HG03060 (cell line): ENCODE data around the gene EIF4G1.

Experiments
- ATAC-seq: cut with Tn5 transposase; IDR thresholded peaks from one replicate; pipeline ENCODE4 v1.9.1; 2021; ENCODE audit warnings: low read depth, moderate number of reproducible peaks; ENCODE audit not compliant: unreplicated experiment

The EIF4G1 gene

DNA sequence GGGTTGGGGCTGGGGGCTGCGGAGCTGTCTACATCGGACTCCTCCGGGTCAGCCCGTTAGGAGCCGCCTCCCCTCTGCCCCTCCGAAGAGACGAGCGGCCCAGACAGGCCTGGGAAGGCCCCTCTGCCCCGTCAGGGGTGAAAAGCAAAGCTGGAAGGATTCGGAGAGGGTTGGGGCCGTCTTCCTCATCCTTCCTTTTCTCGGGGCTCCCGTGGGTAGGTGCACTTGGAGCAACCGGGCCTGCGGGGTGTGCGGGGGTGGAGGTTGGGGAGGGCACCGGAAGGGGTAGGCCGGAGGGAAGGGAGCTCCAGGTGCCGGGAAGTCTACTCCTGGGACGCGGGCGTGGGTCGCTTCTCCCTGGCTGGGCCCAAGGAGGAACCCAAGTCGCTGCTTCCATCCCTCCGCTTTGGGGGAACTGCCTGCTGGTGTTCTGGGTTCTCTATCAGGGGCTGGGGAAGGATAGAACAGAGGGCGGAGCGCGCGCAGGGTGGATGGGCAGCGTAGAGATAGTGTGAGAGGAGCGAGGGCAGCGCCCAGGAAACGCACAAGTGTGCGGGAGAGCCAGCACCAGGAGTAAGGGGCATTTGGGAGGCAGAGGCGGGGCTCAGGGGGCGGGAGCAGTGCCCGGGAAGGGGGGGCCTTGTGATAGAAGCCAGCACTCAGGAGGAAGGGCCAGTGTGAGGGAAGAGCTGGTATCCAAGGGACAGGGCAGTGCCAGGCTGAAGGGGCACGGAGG is 47.7 kb downstream of the EIF4G1 start:
- no peak for ATAC-seq

DNA sequence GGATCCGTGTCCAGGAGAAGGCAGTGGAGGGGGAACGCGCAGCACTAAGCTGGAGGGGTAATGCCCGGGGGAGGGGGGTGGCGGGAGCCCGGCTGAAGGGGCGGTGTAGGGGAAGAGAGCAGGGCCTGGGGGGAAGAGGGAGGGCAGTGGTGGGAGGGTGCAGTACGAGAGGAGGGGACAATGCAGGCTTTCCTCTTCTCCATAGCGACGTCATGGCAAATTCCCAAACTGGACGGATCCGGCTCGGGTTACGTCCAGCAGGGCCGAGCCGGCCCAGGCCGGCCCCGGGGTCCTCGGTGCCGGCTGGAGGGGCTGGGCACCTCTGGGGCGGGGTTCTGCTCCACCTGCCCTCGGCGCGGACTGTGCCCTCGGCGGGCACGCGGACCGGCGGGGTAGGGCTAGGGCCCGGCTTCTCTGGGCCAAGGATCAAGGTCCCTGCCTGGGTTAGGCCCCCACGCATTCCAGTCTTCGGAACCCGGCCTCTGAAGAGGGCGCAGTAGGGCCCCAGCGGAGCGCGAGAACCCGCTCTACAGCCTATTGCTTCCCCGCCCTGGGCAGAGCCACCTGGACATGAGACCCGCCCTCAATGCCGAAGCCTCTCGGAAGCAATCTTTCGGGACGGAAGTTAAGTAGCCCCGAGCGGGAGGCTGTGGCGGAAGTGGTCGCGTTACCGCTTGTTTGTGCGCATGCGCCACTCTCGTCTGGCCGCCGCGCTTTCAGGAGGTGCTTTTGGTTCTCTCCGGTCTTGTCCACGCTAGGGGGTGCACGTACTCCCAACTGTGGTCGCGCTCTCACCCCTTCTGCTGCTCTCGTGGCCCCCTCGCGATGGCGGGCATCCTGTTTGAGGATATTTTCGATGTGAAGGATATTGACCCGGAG is 48.5 kb downstream of the EIF4G1 start:
- ATAC-seq, result peak; percentile 88

DNA sequence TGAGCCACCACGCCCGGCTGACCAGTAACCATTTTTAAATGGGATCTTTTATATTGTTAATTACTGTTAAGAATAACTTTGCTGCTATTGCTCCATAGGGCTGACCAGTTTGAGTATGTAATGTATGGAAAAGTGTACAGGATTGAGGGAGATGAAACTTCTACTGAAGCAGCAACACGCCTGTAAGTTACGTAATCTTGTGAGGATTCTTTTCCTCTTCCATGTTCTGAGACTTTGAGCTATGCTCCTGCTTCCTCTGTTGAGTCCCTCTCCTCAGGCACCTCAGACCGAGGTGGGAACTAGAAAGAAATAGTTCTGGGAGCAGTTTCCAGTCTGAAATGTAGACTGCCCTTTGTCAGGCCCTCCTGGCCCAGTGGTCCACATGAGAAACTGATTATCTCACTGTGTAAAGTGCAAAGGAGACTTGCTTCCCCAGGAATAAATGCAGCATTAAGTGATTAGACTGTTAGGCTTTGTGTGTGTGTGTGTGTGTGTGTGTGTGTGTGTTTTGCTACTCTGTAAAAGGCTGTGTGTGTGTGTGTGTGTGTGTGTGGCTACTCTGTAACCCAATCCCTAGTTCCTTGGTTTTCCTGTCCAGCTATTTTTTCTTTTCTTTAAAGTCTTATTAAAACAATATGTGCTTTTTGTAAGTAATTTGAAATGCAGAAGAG is 52.3 kb downstream of the EIF4G1 start:
- ATAC-seq, result no peak

DNA sequence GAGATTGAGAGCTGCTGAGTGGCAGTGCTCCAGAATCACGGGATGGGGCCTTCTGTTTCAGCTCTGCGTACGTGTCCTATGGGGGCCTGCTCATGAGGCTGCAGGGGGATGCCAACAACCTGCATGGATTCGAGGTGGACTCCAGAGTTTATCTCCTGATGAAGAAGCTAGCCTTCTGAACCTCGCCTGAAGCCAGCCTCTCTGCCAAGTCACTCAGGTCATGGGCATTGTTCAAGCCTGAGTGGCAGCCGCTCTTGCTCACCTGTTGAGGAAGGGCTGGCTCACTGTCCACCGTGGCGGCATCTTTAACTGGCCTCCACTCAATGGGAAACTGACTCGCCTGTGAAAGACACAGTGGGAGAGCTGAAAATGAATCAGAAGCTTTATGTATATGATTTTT is 53.7 kb downstream of the EIF4G1 start:
- no peak for ATAC-seq

DNA sequence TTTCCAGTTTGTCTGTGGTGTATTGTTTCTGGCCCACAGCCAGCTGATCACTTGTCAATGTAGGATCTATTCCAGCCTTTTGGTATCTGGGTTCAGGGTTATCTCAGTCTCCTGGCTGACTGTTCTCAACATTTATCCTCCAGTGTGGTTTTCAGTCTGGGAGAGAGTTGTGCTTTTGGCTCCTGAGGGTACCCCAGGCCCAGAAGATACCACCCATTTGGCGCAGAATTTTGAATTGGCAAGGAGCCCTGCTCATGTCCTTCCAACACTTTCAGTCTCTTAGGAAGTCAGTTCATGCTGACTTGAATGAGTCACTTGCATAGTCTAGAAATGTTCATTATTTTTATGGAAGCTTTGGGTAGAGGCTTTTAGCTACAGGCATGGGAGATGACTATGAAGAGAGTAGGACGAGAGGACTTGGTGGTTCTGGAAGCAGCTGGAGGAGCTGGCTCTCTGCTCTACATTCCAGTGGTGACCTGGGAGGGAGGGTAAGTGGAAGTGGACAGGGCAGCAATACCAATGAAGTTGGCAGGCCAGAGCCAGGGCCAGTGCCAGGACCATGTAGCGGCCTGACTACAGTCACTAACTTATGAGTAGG is 54.3 kb downstream of the EIF4G1 start:
- no peak for ATAC-seq

DNA sequence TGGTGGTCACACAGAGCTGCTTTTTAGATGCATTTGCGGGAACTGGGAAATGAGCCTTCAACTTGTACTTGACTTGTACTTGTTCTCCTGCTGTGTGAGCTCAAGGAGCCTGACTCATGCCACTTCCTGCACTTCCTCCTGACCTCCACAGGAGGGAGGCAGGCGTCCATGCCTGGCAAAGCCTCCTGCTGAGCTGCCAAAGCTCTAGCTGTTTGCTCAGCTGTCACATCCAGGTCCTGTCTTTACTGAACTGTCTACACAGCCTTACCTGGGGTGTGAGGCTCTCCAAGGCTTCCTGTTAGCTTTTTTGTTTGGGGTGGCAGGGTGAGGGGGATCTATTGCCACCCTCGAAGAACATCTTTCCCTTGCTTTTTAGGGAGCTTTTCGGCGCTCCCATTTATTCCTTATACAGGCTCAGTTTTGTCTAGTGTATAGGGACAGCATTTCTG is 57.2 kb downstream of the EIF4G1 start:
- no peak for ATAC-seq

DNA sequence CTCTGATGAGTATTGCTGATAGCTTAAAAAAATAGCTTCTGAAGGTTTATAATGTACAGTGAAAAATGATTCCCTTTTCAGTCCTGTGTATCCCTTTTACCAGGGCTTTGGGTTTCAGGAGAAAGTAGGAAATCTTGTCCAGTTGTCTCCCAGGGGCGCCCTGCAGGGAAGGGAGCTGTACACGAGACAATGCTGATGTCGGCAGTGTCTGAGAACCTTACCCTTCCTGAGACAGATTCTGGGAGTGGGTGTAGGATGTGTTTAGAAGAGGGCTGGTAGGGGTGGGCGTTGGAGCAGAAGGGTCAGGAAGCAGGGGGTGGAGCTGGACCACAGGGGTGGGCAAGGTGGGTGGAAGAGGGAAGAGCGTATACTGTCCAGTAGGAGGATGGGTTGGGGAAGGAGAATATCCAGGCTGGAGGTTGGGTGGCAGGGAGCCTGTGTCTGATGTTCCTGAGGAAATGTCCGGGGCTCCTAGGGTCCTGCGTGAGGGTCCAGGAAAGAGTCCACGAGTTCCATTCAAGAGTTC is 58.0 kb downstream of the EIF4G1 start:
- no peak for ATAC-seq

DNA sequence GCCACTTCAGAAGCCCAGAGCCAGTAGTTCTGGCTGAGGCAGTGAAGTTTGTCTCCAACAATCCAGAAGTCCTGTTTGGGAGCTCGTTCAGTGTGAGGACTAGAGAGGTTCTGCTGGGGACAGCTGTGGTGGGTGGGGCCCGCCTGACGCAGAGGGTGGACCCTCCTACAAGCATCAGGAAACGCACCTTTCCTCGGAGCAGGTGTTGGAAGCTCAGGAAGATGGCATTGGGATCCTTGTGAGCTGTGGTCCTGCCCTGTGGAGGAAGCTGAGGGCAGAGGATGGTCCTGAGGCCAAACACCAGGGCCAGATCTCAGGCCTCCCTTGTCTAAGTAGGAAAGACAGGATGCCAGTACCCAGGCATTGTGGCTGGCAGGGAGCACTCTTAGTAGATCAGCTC is 58.5 kb downstream of the EIF4G1 start:
- no peak for ATAC-seq

DNA sequence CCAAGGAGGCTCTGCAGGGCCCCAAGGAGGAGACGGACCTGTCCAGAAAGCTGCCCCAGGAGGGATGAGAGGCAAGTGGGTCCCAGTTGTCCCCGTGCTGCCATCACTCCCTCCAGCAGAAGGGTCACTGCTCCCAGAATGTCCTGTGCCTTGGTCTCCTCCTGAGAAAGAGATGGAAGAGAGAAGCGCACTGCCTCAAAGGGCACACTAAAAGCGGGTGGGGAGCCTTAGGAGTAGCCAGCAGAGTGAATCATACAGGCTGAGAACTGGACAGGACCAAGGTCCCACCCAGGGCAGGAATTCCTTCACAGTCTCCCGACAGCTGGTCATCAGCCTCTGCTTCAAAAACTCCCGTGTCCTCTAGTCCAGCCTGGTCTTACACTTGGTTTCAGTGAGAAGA is 59.0 kb downstream of the EIF4G1 start:
- no peak for ATAC-seq

DNA sequence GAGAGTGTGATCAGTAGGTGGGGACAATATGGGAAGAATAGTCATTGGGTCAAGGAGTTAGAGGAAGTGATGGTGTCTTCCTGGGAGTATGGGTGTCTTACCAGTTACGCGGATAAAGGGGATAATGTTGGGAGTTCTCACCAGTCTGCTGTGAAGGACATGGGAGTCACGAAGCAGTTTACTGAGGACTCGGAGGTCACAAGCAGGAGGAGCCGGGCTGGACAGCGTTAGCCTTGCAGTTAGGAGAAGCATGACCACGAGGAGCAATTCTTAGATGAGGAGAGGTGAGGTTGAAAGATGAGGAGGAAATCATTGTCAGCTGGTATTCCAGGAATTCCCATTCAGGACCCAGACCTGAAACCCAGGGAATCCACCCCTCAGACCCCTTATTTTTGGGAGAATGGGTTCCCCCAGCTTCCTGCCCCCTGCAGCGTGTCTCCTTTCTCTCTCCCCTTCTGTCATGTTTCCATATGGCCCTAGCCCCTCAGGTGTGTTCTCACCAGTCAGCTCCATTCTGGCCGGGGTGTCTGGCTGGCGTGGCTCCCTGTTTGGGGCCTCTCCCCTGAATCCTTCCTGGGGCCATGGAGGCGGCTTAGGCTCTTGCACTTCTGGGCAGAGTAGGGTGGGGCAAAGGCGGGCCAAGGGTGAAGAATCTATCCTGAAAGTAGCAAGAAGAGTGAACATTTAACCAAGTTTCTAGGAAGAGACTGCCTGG is 61.5 kb downstream of the EIF4G1 start:
- ATAC-seq, result no peak

DNA sequence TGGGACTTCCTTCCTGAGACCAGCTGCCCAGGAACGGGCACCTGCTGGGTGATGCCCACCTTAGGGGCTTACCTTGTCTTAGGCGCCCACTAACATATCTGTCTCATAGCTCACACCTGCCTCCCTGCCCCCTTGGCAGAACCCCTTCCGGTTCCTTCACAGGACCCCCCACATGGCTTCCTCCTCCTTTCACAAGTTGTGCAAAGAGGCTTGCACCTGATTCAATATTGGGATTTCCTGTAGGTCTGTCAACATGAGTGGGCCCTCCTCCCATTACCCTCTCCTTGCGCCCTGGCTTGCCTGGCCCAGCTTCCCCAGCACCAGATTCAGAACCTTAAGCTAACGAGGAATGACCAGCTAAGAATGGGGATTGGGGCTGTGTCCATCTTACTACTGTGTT is 63.0 kb downstream of the EIF4G1 start:
- ATAC-seq, result no peak

DNA sequence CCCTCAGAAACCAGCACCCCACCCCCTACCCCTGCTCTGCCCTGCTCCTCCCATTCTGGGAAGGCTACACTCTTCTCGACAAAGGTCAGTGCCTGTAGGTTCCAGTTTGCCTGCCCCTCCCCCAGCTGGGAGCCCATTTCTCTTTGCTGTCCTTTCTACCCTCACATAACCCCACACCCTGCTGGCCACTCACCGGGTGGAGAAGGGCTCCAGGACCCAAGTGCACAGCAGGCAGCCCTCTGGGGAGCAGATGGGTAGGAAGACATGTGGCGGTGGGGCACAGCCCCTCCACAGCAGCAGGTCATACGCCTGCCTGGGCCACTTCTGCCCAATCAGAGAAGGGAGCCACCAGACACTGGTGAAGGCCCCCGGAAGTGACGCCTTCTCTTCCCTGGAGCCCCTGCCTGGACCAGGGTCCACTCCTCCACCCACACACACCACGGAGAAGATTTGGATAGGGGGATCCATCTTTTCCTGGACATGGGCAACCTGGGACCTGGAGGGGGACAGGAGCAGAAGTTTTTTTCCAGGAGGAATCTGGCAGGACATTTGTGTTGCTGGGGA is 63.6 kb downstream of the EIF4G1 start, which contains the start of gene THPO:
Gene THPO (minus strand): TSS at position 326 of the 564 bp plus-strand sequence. CDS start 1,948 bp downstream, outside the sequence.
- ATAC-seq, result no peak

DNA sequence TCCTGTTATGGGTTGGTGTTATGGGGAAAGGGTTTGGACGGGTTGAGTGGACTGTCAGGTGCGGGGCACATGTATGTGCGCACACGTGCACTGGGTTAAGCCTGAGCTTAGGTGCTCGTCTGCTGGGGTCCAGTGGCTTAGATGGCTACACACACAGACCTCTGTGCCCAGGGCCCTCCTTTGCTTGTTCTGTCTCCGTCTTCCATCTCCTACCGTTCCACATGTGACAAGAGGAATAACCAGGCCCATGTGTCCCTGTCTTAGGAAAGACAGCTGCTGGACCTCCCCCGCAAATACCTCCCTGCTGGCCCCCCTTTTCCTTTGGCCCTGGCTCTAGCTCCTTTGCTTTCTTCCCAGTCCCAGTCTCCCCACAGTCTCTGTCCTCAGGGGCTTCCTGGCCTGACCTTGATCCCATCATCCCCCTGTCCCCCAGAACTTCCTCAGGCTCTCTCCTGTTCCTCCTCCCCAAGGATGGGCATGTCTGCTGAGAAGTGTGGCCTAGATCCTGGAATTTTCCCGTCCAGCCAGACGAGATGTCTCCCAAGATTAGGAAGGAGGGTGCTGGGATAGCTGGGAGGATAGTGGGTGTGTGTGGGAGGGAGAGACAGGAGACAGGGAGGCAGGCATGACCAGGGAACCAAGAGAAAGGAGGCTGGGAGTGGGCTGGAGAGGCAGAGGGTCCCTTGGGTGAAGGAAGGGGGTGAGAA is 64.4 kb downstream of the EIF4G1 start:
- no peak for ATAC-seq

DNA sequence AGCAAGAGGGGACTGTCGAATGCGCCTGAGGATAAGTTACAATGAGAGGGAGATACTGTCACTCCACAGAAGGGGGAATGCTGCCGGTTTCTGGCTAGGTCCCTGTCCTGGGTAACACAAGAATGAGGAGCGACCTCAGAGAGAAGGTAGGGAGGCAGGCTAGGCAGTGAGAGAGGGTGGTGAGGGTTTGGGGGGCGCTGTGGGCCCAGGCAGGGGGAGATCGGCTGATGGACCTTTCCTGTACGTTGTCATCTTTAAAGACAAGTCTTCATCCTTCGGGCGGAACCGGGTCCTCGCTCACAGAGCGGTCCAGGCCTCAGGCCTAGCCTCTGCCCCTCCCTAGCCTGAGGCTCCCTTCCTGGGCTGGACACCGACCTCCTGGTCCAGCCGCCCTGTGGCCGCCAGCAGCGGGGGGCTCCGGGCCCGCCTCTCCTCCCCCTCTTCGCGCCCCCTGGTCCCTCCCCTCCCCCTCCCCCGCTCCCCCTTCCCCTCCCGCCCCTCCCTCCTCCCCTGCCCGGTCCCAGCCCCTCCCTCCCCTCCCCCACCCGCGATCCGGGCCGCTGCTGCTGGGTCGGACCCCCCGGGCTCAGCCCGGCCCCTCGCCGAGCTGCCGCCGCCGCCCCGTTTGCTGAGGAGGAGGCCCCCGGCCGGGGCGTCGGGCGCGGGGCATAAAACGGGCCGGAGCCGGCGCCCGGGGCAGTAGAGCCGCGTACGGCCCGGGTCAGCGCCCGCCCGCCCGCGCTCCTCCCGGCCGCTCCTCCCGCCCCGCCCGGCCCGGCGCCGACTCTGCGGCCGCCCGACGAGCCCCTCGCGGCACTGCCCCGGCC is 65.2 kb downstream of the EIF4G1 start, which contains the start of gene CHRD:
Gene CHRD (plus strand): TSS at position 697 of the 827 bp plus-strand sequence. CDS start 265 bp downstream, outside the sequence.
- no peak for ATAC-seq

DNA sequence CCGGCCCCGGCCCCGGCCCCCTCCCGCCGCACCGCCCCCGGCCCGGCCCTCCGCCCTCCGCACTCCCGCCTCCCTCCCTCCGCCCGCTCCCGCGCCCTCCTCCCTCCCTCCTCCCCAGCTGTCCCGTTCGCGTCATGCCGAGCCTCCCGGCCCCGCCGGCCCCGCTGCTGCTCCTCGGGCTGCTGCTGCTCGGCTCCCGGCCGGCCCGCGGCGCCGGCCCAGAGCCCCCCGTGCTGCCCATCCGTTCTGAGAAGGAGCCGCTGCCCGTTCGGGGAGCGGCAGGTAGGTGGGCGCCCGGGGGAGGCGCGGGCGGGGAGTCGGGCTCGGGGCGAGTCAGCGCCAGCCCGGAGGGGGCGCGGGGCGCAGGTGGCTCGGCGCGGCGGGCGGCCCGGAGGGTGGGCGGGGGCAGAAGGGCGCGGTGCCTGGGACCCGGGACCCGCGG is 65.8 kb downstream of the EIF4G1 start:
- ATAC-seq, result no peak

DNA sequence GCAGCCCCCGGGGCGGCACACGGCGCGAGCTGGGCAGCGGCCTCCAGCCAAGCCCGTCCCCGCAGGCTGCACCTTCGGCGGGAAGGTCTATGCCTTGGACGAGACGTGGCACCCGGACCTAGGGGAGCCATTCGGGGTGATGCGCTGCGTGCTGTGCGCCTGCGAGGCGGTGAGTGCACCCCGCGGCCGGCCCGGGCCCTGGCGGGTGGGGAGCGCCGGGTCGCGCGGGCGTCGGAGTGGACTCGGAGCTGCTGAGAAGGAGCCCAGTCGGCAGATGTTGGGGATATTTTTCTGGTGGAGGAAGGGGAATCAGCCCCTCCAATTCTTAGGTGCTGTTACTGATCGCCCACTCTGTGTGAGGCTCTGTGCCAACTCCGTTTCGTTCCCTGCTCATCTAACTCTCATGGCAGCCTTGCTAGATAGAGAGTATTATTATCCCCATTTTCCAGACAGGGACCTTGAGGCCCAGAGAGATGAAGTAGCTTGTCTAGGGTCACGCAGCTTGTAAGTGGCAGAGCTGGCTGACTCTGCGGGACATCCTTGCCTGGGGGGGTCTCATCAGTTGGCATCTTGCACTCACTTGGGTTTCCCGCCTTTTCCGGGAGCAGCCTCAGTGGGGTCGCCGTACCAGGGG is 66.3 kb downstream of the EIF4G1 start:
- no peak for ATAC-seq
